ENCODE results near the gene KCTD6.

The KCTD6 gene

GRCh38 chr3:58474967-58475578 lies 16.8 kb upstream of the KCTD6 start:
- no peaks in the 10 kb centered on the region for H3K36me3 ChIP-seq (ENCODE audit: insufficient read depth, insufficient read length, low read length)
- no peak overlapping the region for H3K4me3 ChIP-seq (ENCODE audit: insufficient read length, low read depth)
- H3K9ac ChIP-seq (ENCODE audit: insufficient read length, low read depth) = no peak overlapping the region
- no peaks in the 10 kb centered on the region for H3K27me3 ChIP-seq (ENCODE audit: insufficient read depth, insufficient read length)
- peaks cover 3% of the 10 kb centered on the region; the same call in 1 of the 2 replicates for H3K9me3 ChIP-seq (ENCODE audit: insufficient read depth, low read length)
- no peak for DNase-seq (ENCODE audit: low read depth, low spot score)
- peaks cover 16% of the 10 kb centered on the region for H3K4me1 ChIP-seq (ENCODE audit: insufficient read depth, insufficient read length)
- TF ChIP-seq ZNF274 (IDR thresholded peaks at IDR 0.05; ENCODE audit: low read depth, low read length) = no peak

GRCh38 chr3:58478781-58479180 lies 13.1 kb upstream of the KCTD6 start:
- no peak for DNase-seq (ENCODE audit: low read depth, low spot score)
- Histone ChIP-seq H3K4me1 (ENCODE audit: insufficient read depth, insufficient read length) (no peaks in the 10 kb centered on the region), H3K27me3 (ENCODE audit: insufficient read depth, insufficient read length) (no peaks in the 10 kb centered on the region), H3K36me3 (ENCODE audit: insufficient read depth, insufficient read length, low read length) (no peaks in the 10 kb centered on the region), H3K9ac (ENCODE audit: insufficient read length, low read depth) (no peak overlapping the region), H3K9me3 (ENCODE audit: insufficient read depth, low read length) (peaks cover 7% of the 10 kb centered on the region; the same call in 1 of the 2 replicates), H3K4me3 (ENCODE audit: insufficient read length, low read depth) (no peak overlapping the region)
- TF ChIP-seq SUZ12 (IDR thresholded peaks at IDR 0.05; ENCODE audit: extremely low read depth, insufficient read depth, insufficient read length) (no peak), ZNF274 (IDR thresholded peaks at IDR 0.05; ENCODE audit: low read depth, low read length) (no peak), YY1 (IDR thresholded peaks at IDR 0.05; ENCODE audit: insufficient read depth, insufficient read length) (no peak)

- no peaks in the 10 kb centered on the region for H3K36me3 ChIP-seq (ENCODE audit: insufficient read depth, insufficient read length, low read length)
- peaks cover 7% of the 10 kb centered on the region; the same call in 1 of the 2 replicates for H3K9me3 ChIP-seq (ENCODE audit: insufficient read depth, low read length)
- no peaks in the 10 kb centered on the region for H3K27me3 ChIP-seq (ENCODE audit: insufficient read depth, insufficient read length)
- H3K4me1 ChIP-seq (ENCODE audit: insufficient read depth, insufficient read length) = no peaks in the 10 kb centered on the region
- H3K9ac ChIP-seq (ENCODE audit: insufficient read length, low read depth) = no peak overlapping the region
- TF ChIP-seq YY1 (IDR thresholded peaks at IDR 0.05; ENCODE audit: insufficient read depth, insufficient read length) = no peak
- TF ChIP-seq SUZ12 (IDR thresholded peaks at IDR 0.05; ENCODE audit: extremely low read depth, insufficient read depth, insufficient read length) = no peak
- TF ChIP-seq ZNF274 (IDR thresholded peaks at IDR 0.05; ENCODE audit: low read depth, low read length) = no peak
- no peak overlapping the region for H3K4me3 ChIP-seq (ENCODE audit: insufficient read length, low read depth)
- DNase-seq (ENCODE audit: low read depth, low spot score) = no peak
Observed at GRCh38 chr3:58480309-58480708, 11.6 kb upstream of the KCTD6 start.

GRCh38 chr3:58482917-58483636 lies 8.8 kb upstream of the KCTD6 start:
- TF ChIP-seq ZNF274 (IDR thresholded peaks at IDR 0.05; ENCODE audit: low read depth, low read length) (no peak), YY1 (IDR thresholded peaks at IDR 0.05; ENCODE audit: insufficient read depth, insufficient read length) (no peak), SUZ12 (IDR thresholded peaks at IDR 0.05; ENCODE audit: extremely low read depth, insufficient read depth, insufficient read length) (no peak)
- Histone ChIP-seq H3K9me3 (ENCODE audit: insufficient read depth, low read length) (peaks cover 7% of the 10 kb centered on the region; the same call in 1 of the 2 replicates), H3K4me1 (ENCODE audit: insufficient read depth, insufficient read length) (peaks cover 2% of the 10 kb centered on the region), H3K4me3 (ENCODE audit: insufficient read length, low read depth) (no peak overlapping the region), H3K27me3 (ENCODE audit: insufficient read depth, insufficient read length) (no peaks in the 10 kb centered on the region), H3K36me3 (ENCODE audit: insufficient read depth, insufficient read length, low read length) (no peaks in the 10 kb centered on the region), H3K9ac (ENCODE audit: insufficient read length, low read depth) (no peak overlapping the region)
- DNase-seq (ENCODE audit: low read depth, low spot score) = no peak

GRCh38 chr3:58484045-58484721 lies 7.7 kb upstream of the KCTD6 start:
- H3K27me3 ChIP-seq (ENCODE audit: insufficient read depth, insufficient read length) = no peaks in the 10 kb centered on the region
- no peak overlapping the region for H3K9ac ChIP-seq (ENCODE audit: insufficient read length, low read depth)
- no peaks in the 10 kb centered on the region for H3K36me3 ChIP-seq (ENCODE audit: insufficient read depth, insufficient read length, low read length)
- no peak for DNase-seq (ENCODE audit: low read depth, low spot score)
- peaks cover 2% of the 10 kb centered on the region for H3K4me1 ChIP-seq (ENCODE audit: insufficient read depth, insufficient read length)
- no peak overlapping the region for H3K4me3 ChIP-seq (ENCODE audit: insufficient read length, low read depth)
- no peak for TF ChIP-seq YY1 (IDR thresholded peaks at IDR 0.05; ENCODE audit: insufficient read depth, insufficient read length)
- no peak for TF ChIP-seq SUZ12 (IDR thresholded peaks at IDR 0.05; ENCODE audit: extremely low read depth, insufficient read depth, insufficient read length)
- no peak for TF ChIP-seq ZNF274 (IDR thresholded peaks at IDR 0.05; ENCODE audit: low read depth, low read length)
- H3K9me3 ChIP-seq (ENCODE audit: insufficient read depth, low read length) = peaks cover 4% of the 10 kb centered on the region; the same call in 1 of the 2 replicates

GRCh38 chr3:58484722-58485069 lies 7.2 kb upstream of the KCTD6 start:
- H3K36me3 ChIP-seq (ENCODE audit: insufficient read depth, insufficient read length, low read length) = no peaks in the 10 kb centered on the region
- H3K4me3 ChIP-seq (ENCODE audit: insufficient read length, low read depth) = no peak overlapping the region
- peaks cover 2% of the 10 kb centered on the region for H3K4me1 ChIP-seq (ENCODE audit: insufficient read depth, insufficient read length)
- H3K9ac ChIP-seq (ENCODE audit: insufficient read length, low read depth) = no peak overlapping the region
- no peak for DNase-seq (ENCODE audit: low read depth, low spot score)
- no peaks in the 10 kb centered on the region for H3K27me3 ChIP-seq (ENCODE audit: insufficient read depth, insufficient read length)
- H3K9me3 ChIP-seq (ENCODE audit: insufficient read depth, low read length) = peaks cover 4% of the 10 kb centered on the region; the same call in 1 of the 2 replicates
- TF ChIP-seq SUZ12 (IDR thresholded peaks at IDR 0.05; ENCODE audit: extremely low read depth, insufficient read depth, insufficient read length) = no peak
- no peak for TF ChIP-seq ZNF274 (IDR thresholded peaks at IDR 0.05; ENCODE audit: low read depth, low read length)
- TF ChIP-seq YY1 (IDR thresholded peaks at IDR 0.05; ENCODE audit: insufficient read depth, insufficient read length) = no peak

GRCh38 chr3:58485801-58486435 lies 6.0 kb upstream of the KCTD6 start:
- Histone ChIP-seq H3K9ac (ENCODE audit: insufficient read length, low read depth) (no peak overlapping the region), H3K9me3 (ENCODE audit: insufficient read depth, low read length) (no peaks in the 10 kb centered on the region), H3K4me3 (ENCODE audit: insufficient read length, low read depth) (no peak overlapping the region), H3K27me3 (ENCODE audit: insufficient read depth, insufficient read length) (no peaks in the 10 kb centered on the region), H3K4me1 (ENCODE audit: insufficient read depth, insufficient read length) (peaks cover 2% of the 10 kb centered on the region), H3K36me3 (ENCODE audit: insufficient read depth, insufficient read length, low read length) (no peaks in the 10 kb centered on the region)
- DNase-seq (ENCODE audit: low read depth, low spot score) = no peak
- TF ChIP-seq ZNF274 (IDR thresholded peaks at IDR 0.05; ENCODE audit: low read depth, low read length) = no peak
